ENCODE data around the gene MT1A. TPM values are rescaled to one million over a fixed set of nuclear protein-coding genes. Genes with fewer than 3 reads are reported as not detected.

The MT1A gene
- total RNA-seq = not detected

DNA sequence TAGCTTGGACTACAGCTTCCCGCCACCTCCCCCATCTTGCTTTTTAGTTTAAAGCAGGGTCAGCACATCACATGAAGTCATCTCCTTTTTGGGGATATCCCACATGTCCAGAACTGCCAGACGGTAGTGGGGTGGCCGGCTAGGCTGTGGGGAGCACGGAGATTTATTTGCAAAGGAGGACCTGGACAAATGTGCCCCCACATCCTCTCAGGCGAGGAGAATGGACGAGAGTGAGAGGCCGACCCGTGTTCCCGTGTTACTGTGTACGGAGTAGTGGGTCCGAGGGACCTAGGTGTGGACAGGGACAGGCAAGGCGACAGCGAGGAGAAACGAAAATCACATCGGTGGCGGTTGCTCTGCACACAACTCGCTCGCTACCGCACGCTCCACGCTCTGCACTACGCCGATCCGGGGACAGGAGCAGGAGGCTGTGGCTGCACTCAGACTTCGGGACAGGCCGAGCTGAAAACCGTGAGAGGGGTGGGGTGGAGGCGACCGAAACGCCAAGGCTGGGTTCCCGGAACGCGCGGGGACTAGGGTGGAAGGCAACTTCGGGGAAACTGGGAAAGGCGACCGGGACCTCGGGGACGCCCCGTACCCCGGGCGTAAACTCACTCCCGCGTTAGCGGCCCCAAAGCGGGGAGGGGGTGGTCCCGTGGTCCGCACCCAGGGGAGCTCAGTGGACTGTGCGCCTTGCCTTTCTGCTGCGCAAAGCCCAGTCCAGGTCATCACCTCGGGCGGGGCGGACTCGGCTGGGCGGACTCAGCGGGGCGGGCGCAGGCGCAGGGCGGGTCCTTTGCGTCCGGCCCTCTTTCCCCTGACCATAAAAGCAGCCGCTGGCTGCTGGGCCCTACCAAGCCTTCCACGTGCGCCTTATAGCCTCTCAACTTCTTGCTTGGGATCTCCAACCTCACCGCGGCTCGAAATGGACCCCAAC is at the start of gene MT1A:
TSS of gene MT1A (plus strand) at position 853 of the 937 bp plus-strand sequence. CDS start at position 926, 73 bp downstream.
- ChIA-PET POLR2A (no interaction called here), CTCF (no interaction called here)
- H3K4me3 Mint-ChIP-seq = peak within 1 kb of the TSS; percentile 45
- H3K27me3 Mint-ChIP-seq = peaks cover 87% of the 10 kb centered on the region
- H3K9me3 Mint-ChIP-seq = no peaks in the 10 kb centered on the region
- H3K36me3 Mint-ChIP-seq (ENCODE audit: low read depth) = peaks cover 4% of the 10 kb centered on the region
- no peak for DNase-seq
- peaks cover 38% of the 10 kb centered on the region for H3K4me1 Mint-ChIP-seq
- H3K27ac Mint-ChIP-seq = no peak within 1 kb of the TSS

- Mint-ChIP-seq H3K4me1 (peaks cover 14% of the 10 kb centered on the region), H3K36me3 (ENCODE audit: low read depth) (no peaks in the 10 kb centered on the region), H3K4me3 (peak overlapping the region; percentile 78), H3K9me3 (no peaks in the 10 kb centered on the region), H3K27me3 (peaks cover 52% of the 10 kb centered on the region), H3K27ac (peak overlapping the region; percentile 69)
- DNase-seq = no peak
- POLR2A ChIA-PET = no interaction called here
- CTCF ChIA-PET = no interaction called here
Measured at GRCh38 chr16:56588781-56589140, 49.7 kb upstream of the MT1A start.

DNA sequence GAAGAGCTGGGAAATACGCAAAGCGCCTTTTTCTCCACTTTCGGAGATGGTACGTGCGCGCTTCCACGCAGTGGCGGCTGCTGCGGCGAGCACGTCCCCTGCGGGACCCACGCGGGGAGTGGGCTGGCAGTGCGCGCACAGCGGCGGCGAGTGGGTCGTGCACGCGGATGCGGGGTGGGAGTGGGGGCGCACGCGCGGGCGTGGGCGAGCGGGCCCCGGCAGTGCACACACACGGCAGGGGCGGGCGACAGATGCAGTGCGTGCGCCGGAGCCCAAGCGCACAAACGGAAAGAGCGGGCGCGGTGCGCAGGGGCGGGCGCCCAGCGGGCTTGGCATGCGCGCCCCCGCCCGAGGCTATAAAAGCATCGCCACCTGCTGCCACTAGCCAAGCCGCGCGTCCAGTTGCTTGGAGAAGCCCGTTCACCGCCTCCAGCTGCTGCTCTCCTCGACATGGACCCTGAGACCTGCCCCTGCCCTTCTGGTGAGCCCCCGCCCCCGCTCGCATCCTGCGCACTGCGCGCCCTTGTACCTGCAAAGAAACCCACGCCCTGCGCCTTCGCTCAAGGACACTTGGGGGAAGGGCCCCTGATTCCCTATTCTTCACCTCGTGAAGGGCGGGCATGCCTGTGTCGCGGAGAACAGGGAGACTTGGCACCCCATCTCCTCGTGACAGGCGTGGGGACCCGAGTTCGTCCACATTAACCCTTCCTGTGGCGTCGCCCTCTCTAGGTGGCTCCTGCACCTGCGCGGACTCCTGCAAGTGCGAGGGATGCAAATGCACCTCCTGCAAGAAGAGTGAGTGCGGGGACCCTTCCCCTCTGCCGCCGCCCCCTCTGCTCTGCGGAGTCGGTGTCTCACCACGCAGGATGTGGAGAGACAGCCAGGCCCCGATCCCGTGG is 49.1 kb upstream of the MT1A start, which contains the start of gene MT3:
TSS of gene MT3 (plus strand) at position 388 of the 899 bp plus-strand sequence. CDS start at position 451, 63 bp downstream.
- Mint-ChIP-seq H3K27me3 (peaks cover 49% of the 10 kb centered on the region), H3K4me3 (peak within 1 kb of the TSS; percentile 78), H3K36me3 (ENCODE audit: low read depth) (no peaks in the 10 kb centered on the region), H3K4me1 (peaks cover 14% of the 10 kb centered on the region), H3K27ac (peak within 1 kb of the TSS; percentile 69), H3K9me3 (no peaks in the 10 kb centered on the region)
- CTCF ChIA-PET = no interaction called here
- peak; percentile 28 for DNase-seq
- POLR2A ChIA-PET = no interaction called here

- no peaks in the 10 kb centered on the region for H3K9me3 Mint-ChIP-seq
- no peak overlapping the region for H3K27ac Mint-ChIP-seq
- peaks cover 14% of the 10 kb centered on the region for H3K4me1 Mint-ChIP-seq
- H3K36me3 Mint-ChIP-seq (ENCODE audit: low read depth) = no peaks in the 10 kb centered on the region
- CTCF ChIA-PET = interaction anchor here (1.0 to 1.8 kb wide), 9 partner anchors 9 to 110 kb away, joined by 3 to 9 read pairs (median 5); no protein-coding TSS in a partner anchor
- no peak overlapping the region for H3K4me3 Mint-ChIP-seq
- POLR2A ChIA-PET = no interaction called here
- peaks cover 43% of the 10 kb centered on the region for H3K27me3 Mint-ChIP-seq
- DNase-seq = no peak
Measured at GRCh38 chr16:56591377-56592060, 46.9 kb upstream of the MT1A start.

GRCh38 chr16:56593573-56594291 is 44.7 kb upstream of the MT1A start:
- CTCF ChIA-PET = interaction anchor here (1.0 kb wide), 1 partner anchor 108 kb away, joined by 3 read pairs; no protein-coding TSS in a partner anchor
- Mint-ChIP-seq H3K9me3 (no peaks in the 10 kb centered on the region), H3K4me1 (peaks cover 21% of the 10 kb centered on the region), H3K36me3 (ENCODE audit: low read depth) (no peaks in the 10 kb centered on the region), H3K27ac (no peak overlapping the region), H3K27me3 (peaks cover 44% of the 10 kb centered on the region), H3K4me3 (no peak overlapping the region)
- POLR2A ChIA-PET = no interaction called here
- no peak for DNase-seq

DNA sequence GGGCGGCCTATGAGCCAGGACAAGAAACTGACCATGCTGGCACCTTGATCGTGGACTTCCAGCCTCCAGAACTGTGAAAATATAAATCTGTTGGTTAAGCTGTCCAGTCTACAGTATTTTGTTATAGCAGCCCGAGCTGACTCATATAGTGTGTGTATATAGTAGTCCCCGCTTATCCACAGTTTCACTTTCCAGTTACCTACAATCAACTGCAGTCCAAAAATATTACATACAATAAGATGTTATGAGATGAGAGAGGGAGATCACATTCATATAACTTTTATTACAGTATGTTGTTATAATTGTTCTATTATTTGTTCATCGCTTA is 44.2 kb upstream of the MT1A start:
- H3K36me3 Mint-ChIP-seq (ENCODE audit: low read depth) = no peaks in the 10 kb centered on the region
- peaks cover 18% of the 10 kb centered on the region for H3K4me1 Mint-ChIP-seq
- no peak overlapping the region for H3K27ac Mint-ChIP-seq
- H3K27me3 Mint-ChIP-seq = peaks cover 41% of the 10 kb centered on the region
- H3K4me3 Mint-ChIP-seq = no peak overlapping the region
- ChIA-PET CTCF (interaction anchor here (1.0 kb wide), 1 partner anchor 108 kb away, joined by 3 read pairs; no protein-coding TSS in a partner anchor), POLR2A (no interaction called here)
- no peak for DNase-seq
- H3K9me3 Mint-ChIP-seq = no peaks in the 10 kb centered on the region

DNA sequence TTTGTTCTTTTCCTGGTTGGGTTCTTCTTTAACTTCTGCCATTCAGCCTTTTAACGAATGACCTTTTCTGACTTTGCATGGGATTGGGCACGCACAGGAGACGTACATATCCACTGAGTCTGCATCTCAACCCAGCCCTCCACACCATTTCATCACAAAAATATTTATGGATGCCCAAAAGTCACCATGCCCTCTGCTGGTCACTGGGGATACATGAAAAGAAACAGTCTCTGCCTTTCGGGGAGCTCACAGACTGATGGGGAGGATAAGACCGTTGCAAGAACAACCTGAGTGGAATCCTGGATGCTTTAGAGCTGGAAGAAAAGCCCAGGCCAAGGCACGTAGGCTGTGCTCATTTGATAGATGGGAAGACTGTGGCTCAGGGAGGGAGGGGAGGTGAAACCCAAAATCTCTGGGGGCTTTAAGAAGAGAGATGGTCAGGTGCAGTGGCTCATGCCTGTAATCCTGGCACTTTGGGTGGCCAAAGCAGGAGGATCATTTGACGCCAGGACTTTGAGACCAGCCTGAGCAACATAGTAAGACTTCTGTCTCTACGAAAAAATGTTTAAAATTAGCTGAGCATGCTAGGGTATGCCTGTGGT is 38.0 kb upstream of the MT1A start:
- ChIA-PET CTCF (interaction anchor here (0.6 to 1.7 kb wide), 9 partner anchors 9 to 106 kb away, joined by 3 to 7 read pairs (median 4); partner anchors contain the start of gene MT1E), POLR2A (no interaction called here)
- Mint-ChIP-seq H3K27ac (no peak overlapping the region), H3K27me3 (peaks cover 35% of the 10 kb centered on the region), H3K36me3 (ENCODE audit: low read depth) (no peaks in the 10 kb centered on the region), H3K9me3 (no peaks in the 10 kb centered on the region), H3K4me3 (no peak overlapping the region), H3K4me1 (peaks cover 19% of the 10 kb centered on the region)
- peak; percentile 50 for DNase-seq

DNA sequence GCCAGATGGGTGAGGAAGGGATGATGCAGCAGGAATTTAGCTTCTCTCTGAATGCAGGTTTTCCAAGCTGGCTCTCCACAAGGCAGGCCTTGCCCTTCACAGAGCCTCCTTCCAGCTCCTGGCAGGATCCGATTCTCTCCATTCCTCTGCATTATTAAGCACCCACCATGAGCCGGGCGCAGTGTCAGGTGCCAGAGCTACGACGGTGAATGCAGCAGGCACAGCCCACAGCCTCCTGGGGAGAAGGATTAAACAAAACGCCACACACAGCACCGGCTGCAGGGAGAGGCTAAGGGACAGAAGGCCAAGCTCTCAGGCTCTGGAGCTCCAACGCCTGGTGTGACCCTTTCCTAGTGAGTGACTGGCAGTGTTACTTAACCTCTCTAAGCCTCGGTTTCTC is 37.1 kb upstream of the MT1A start:
- peaks cover 29% of the 10 kb centered on the region for H3K27me3 Mint-ChIP-seq
- no peak for DNase-seq
- CTCF ChIA-PET = interaction anchor here (1.0 to 1.9 kb wide), 6 partner anchors 10 to 25 kb away, joined by 3 to 7 read pairs (median 4); no protein-coding TSS in a partner anchor
- H3K9me3 Mint-ChIP-seq = no peaks in the 10 kb centered on the region
- H3K4me1 Mint-ChIP-seq = peaks cover 19% of the 10 kb centered on the region
- no peaks in the 10 kb centered on the region for H3K36me3 Mint-ChIP-seq (ENCODE audit: low read depth)
- H3K27ac Mint-ChIP-seq = no peak overlapping the region
- no peak overlapping the region for H3K4me3 Mint-ChIP-seq
- POLR2A ChIA-PET = no interaction called here

GRCh38 chr16:56603589-56603988 is 34.9 kb upstream of the MT1A start:
- Mint-ChIP-seq H3K36me3 (ENCODE audit: low read depth) (no peaks in the 10 kb centered on the region), H3K4me1 (peaks cover 29% of the 10 kb centered on the region), H3K27me3 (peaks cover 14% of the 10 kb centered on the region), H3K9me3 (no peaks in the 10 kb centered on the region), H3K4me3 (no peak overlapping the region), H3K27ac (no peak overlapping the region)
- ChIA-PET CTCF (interaction anchor here (0.7 to 3.1 kb wide), 4 partner anchors 39 to 98 kb away, joined by 3 to 12 read pairs (median 4); no protein-coding TSS in a partner anchor), POLR2A (interaction anchor here (0.6 kb wide), 1 partner anchor 309 kb away, joined by 3 read pairs; no protein-coding TSS in a partner anchor)
- DNase-seq = peak; percentile 38

DNA sequence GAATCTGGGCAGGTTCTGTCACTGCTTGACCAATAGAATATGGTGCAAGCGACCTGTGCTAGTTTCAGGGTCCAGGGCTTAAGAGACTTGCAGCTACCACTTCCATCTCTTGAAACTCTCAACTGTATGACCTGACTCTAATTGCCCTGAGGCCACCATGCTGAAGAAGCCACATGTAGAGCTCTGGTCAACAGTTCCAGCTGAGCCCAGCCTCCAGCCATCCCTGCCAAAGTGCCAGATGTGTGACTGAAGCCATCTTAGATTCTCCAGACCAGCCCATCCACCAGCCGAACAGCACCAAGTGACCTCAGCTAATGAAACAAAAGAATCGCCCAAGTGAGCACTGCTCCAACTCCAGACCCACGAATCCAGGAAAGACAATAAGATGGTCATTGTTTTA is 33.5 kb upstream of the MT1A start:
- DNase-seq = no peak
- no peak overlapping the region for H3K27ac Mint-ChIP-seq
- H3K36me3 Mint-ChIP-seq (ENCODE audit: low read depth) = peaks cover 3% of the 10 kb centered on the region
- H3K9me3 Mint-ChIP-seq = no peaks in the 10 kb centered on the region
- H3K4me1 Mint-ChIP-seq = peaks cover 33% of the 10 kb centered on the region
- ChIA-PET POLR2A (no interaction called here), CTCF (interaction anchor here (0.6 to 3.1 kb wide), 8 partner anchors 9 to 403 kb away, joined by 3 to 12 read pairs (median 4); no protein-coding TSS in a partner anchor)
- peaks cover 14% of the 10 kb centered on the region for H3K27me3 Mint-ChIP-seq
- no peak overlapping the region for H3K4me3 Mint-ChIP-seq

DNA sequence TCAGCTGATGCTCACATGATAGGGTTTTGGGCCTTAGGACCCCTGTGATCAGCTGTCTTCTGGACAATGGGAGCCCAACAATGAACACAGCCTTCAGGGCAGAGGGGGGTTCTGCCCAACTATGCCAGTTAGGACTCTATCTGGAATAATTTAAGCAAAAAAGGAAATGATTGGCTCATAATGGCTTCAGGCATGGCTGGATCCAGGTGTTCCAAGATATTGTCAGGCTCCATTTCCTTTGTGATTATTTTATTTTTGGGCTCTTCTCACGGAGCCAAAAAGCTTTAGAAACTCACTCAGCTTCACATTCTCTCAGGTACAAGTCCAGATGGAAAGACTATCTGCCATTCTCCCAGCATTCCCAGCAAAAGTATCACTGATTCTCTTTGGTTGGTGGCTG is 33.0 kb upstream of the MT1A start:
- H3K4me3 Mint-ChIP-seq = no peak overlapping the region
- H3K4me1 Mint-ChIP-seq = peaks cover 35% of the 10 kb centered on the region
- H3K36me3 Mint-ChIP-seq (ENCODE audit: low read depth) = peaks cover 3% of the 10 kb centered on the region
- H3K9me3 Mint-ChIP-seq = no peaks in the 10 kb centered on the region
- no peak for DNase-seq
- H3K27ac Mint-ChIP-seq = no peak overlapping the region
- ChIA-PET POLR2A (no interaction called here), CTCF (interaction anchor here (0.6 to 3.1 kb wide), 8 partner anchors 8 to 402 kb away, joined by 3 to 12 read pairs (median 4); no protein-coding TSS in a partner anchor)
- H3K27me3 Mint-ChIP-seq = peaks cover 9% of the 10 kb centered on the region
